Right hindlimb (tissue), 1 donor: ENCODE results near the gene MRPL34.
A peak's percentile ranks its signal among the peaks of the same experiment; 100 is the strongest.
"Not testable (repeated sequence)": the region's sequence is repeated elsewhere in the genome, so short reads cannot be mapped to it uniquely, and the experiment has no call there.

Experiments
- DNase-seq: peaks from one replicate; pipeline ENCODE4 v3.0.0-alpha.2; 2018

MRPL34 gene

DNA sequence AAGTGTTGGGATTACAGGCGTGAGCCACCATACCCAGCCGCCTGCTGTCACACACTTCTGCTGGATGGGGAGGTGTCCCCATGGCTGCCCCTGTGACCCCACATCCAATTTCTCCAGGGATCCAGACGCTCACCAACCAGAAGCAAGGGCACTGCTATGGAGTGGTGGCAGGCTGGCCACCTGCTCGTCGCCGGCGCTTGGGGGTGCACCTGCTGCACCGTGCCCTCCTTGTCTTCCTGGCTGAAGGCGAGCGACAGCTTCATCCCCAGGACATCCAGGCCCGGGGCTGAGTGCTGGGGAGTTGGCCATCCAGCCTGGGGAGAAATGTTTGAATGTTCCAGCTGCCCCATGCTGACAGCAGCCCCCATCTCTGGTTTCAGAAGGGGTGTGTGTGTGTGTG lies 19.4 kb upstream of the MRPL34 start:
- no peak for DNase-seq

DNA sequence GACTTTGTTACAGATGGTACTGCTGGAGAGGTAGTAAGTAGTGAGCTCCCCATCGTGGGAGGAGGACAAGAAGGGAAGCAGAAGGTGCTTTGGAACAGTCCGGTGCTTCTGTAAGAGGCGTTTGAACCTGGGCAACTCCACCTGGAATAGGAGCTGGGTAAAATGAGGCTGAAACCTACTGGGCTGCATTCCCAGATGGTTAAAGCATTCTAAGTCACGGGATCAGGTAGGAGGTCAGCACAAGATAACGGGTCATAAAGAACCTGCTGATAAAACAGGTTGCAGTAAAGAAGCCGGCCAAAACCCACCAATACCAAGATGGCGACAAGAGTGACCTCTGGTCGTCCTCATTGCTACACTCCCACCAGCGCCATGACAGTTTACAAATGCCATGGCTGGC lies 18.9 kb upstream of the MRPL34 start:
- DNase-seq: no peak

DNA sequence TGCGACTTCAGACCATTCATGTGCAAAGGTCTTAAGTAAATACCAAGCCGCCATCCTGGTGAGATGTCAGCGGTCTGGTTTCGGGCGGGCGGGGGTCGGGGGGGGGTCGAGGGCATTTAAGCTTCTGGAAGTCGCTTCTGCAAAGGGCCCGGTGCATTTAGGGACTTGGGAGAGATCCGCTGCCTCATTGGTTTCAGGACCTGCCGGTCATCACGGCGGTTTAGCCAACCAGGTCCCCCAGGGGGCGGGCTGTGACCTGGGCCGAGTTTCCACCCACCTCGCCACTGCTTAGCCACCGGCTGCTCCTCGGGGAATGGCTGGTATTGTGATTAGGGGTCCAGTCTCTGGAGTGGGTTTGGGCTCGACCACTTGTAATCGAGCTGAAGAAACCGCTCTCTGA lies 16.2 kb upstream of the MRPL34 start:
- DNase-seq: peak; percentile 68

DNA sequence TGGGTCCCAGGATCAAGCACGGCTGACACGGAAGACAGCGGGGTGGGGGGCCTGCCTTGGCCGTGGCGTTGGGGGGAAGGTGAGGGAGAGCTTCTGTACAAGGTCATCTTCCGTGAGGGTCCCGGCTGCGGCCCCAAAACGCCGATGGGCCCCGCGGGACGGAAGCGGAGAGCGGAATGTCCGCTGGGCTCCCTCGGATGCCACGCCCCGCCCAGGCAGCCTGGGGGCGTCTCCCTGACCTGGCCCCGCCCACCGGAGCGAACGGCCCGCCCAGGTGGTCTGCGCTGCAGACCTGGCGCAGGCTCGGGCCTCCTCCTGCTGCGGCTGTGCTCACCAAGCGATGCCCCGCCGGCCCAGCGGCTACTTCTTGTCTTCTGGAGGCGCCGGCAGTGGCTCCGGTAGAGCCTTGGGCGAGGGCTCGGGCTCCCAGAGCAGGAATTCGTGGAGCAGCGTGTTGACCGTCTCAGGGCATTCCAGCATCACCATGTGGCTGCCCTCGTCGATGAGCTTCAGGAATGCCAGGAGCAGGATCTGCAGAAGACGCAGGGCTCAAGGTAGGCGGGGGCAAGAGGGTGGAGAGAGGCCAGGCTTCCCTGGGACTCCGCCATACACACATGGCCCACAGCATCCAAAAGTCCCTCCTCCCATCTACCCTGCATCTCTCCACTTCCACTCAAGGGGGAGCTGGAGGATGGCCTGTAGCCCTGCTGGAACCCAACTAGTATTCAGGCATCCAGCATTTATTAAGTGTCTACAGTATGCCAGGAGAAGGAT lies 13.2 kb upstream of the MRPL34 start:
- DNase-seq: peak; percentile 87

DNA sequence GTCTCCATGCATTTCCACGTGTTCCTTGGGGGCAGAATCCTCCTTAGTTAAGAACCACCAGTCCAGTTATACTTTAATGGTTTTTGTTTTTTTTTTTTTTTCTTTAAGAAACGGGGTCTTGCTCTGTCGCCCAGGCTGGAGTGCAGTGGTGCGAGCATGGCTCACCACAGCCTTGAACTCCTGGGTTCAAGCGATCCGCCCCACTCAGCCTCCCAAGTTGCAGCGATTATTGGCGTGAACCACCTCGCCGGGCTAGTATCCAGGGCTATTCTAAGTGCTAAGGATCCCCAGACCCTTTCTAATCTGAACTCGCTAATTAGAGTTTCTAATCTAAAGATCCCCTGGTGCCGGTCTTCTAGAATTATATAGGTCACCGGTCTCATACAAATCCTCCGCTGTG lies 12.1 kb upstream of the MRPL34 start:
- DNase-seq: no peak

DNA sequence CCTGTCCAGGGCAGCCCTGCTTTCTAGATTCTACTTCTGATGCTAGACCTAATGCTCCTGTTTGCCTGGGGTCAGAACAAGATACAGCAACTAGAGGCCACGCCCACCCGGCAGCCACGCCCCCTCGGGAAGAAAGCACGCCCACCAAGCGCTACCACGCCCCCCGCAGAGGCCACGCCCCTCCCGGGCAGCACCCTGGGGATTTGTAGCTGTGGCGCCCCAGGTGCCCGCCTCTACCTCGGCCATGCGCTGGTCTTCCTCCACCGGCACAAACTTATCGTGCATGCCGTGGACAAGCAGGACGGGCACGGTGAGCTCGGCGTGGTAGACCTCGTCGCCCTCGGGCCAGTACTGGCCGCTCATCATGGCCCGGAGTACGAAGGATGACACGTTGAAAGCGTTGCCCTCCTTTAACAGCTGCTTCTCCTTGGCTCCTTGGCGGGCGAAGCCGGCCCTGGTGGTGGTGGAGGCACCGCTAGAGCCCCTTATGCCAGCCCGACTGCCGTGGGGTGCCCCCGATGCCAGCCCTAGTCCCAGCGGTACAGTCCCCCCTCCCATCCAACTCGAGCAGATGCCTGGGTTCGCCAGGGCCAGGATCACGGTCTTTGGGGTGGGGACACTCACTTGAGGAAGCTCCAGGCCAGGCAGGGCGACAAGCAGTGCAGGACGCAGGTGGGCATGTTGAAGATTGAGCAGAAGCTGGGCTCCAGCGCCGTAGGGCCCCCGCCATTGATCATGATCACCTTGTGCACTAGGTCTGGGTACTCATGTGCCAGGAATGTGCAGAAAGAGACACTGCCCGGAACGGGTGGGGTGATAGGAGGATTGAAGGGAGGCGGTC lies 11.4 kb upstream of the MRPL34 start:
- DNase-seq: no peak

DNA sequence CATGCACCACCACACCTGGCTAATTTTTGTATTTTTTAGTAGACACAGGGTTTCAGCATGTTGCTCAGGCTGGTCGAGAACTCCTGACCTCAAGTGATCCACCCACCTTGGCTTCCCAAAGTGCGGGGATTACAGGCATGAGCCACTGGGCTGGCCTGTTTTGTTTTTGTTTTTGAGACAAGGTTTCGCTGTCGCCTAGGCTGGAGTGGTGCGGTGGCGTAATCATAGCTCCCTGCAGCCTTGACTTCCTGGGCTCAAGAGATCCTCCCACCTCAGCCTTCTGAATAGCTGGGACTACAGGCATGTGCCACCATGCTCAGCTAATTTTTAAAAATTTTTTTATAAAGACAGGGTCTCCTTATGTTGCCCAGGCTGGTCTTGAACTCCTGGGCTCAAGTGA lies 10.1 kb upstream of the MRPL34 start:
- not testable (repeated sequence) for DNase-seq

DNA sequence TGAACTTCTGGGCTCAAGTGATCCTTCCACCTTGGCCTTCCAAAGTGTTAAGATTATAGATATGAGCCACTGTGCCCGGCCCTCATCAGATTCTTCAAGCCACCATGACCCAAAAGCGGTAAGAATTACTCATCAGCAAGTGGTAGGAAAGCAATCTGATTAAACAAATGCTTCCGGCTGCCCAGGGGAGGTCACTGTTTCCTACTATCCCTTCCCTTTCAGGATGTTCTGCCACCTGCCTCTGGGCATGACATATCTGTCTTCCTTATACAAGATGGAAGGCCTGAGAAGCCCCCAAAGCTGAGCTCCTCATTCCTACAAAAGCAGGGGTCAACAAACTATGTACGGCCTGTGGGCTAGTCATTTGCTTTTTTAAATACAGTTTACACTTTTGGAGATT lies 9.4 kb upstream of the MRPL34 start:
- DNase-seq: no peak

DNA sequence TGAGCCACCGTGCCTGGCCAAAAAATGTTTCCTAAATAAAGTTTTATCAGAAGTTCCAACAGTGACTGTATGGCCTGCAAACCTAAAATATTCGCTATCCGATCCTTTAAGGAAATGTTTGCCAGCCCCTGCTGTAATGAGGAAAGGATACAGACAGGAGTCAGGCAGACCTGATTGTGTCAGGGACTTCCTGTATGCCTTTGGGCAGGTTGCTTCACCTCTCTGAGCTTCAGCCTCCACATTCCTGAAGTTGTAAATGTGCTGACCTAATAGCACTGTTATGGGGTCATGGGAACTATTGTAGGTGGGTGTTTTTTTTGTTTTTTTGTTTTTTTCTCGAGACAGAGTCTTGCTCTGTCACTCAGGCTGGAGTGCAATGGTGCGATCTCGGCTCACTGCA lies 8.7 kb upstream of the MRPL34 start:
- no peak for DNase-seq

DNA sequence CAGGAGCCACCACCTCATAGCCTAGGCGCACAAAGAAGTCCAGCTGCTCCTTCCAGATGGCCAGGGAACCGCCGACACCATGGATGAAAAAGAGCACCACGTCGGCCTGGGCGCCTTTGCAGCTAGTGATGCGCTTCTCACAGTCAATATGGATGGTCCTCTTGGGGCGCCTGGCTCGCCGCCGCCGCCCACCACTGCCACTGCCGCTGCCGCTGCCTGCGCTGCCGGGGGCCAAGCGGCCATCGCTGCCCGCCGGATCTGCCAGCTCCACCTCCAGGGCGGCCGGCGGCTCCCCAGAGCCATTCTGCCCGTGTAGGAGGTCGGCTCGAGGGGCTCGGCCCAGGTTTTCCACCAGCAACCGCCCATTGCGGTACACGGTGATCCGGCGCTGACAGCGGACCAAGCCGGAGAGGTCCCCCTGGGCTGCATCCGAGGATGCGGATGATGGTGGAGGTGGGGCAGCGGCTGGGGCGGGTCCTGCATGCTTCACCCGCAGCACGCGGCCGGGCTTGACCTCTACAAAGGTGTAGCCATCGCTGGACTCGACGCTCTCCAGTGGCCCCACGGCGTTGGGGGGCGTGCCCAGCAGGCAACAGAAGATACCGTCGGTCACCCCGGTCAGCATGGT lies 4.6 kb upstream of the MRPL34 start:
- DNase-seq: no peak

DNA sequence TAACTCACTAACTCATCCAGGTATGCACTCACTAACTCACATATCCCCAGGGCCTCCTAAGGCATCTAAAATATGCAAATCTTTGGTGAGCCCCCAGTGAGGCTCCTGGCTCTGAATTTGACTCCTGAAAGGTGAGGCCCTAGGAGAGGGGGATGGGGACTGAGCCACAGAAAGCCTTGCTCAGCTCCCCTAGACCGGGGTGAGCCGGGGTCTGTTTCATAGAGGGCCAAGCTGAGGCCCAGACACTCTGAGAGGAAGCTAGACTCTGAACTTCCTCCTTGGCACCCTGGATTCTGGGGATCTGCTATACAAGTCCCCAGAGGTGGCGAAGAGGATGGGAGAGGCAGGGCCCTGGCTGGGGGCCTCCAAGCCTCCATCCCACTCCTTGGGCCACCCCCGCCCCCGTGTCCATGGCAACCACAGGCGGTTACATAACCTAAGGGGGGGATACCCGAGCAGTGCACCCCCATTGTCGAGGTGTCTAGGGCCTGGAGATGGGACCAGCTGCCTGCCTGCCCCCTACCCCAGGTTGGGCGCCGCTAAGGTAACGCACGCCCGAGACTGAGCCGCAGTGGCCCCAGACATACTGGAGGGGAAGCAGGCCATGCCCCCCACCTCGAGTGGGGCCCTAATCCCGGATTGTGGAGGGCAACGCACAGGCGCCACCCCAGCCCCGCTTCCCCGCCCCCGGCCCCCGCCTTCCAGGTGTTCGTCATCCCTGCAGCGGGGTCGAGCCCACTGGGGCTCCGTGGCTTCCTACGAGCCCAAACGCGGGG lies 3.1 kb upstream of the MRPL34 start:
- DNase-seq: peak; percentile 49

DNA sequence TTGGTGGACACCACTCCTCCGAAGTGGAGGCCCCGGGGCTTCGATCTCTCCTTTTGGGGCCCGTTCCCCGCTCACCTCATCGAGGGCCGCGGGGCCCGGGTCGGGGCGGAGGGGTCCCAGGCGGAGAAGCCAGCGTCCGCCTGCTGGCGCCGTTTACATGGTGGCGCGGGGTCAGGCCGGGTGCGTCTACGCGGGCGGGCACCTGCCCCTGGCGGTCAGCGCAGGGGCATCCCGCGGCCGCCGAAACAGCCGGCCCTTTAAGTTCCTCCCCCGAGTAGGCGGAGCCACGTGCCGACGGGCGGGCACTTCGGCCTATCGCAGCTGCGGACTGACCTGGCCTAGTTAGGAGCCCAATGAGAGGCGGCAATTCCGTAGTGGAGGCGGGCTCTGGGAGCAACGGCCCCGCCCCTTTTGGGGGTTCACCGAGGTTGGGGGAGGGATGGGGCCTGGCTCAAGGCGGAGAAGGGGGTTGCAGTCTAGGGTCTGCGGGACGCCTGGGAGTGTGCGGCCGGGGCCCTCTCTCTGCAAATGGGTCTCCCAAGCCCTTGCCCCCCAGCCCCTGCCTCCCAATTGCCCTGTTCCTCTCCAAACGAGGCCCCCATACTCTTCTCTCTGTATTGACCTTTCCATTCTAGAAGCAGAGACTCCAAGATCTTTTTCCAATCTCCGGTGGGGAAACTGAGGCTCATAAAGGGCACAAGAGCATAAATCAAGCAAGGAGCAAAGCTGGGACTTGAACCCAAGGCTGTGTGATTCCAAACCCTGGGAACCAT lies 2.3 kb upstream of the MRPL34 start, which contains the start of gene ABHD8:
ABHD8 (minus strand) TSS at position 259 of the 773 bp plus-strand sequence. CDS start 1,809 bp downstream, outside the sequence.
- DNase-seq: peak; percentile 98

DNA sequence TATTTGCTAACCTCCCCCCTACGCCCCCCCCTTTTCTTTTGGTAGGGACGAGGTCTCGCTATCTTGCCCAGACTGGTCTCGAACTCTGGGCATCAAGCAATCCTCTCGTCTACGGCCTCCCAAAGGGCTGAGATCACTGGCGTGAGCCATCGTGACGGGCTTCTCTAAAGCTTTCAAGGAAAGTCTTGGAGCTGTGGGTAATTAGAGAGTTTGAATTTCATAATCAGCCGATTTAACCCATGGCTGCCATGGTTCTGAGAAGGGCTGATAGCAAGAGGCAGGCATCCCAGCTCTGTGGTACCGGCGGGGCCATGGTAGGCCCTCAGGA lies 1.8 kb upstream of the MRPL34 start:
- no peak for DNase-seq

DNA sequence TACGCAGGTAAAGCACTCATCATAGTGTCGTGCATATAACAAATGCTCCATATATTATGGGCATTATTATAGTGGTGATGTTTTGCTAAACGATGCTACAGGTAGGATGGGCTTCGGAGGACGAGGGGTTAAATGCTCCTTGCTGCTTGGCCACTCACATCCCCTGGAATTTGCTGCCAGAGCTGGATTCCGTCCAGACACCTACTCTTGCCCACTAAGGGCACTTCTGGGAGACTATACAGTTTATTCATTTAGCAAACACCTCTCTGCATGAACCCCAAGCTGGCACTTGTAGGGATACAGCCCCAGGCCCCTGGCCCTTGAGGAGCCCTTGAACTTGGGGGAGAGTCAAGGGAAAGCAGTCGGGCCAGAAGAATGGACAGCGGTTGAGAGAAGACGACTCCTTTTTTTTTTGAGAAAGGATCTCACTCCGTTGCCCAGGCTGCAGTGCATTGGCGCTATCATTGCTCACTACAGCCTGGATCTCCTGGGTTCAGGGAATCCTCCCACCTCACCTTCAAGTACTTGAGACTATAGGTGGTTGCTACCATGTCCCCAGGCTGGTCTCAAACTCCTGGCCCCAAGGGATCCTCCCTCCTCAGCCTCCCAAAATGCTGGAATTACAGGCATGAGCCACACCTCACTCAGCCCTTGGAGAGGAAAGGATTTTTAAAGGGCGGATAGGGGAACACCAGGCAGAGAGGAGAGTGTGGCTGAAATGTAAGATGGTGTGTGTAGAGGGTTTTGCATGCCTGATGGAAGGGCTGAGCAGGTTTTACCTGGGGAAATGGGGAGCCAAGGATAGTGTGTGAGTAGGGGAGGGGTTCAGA lies 1.1 kb upstream of the MRPL34 start:
- DNase-seq: no peak

DNA sequence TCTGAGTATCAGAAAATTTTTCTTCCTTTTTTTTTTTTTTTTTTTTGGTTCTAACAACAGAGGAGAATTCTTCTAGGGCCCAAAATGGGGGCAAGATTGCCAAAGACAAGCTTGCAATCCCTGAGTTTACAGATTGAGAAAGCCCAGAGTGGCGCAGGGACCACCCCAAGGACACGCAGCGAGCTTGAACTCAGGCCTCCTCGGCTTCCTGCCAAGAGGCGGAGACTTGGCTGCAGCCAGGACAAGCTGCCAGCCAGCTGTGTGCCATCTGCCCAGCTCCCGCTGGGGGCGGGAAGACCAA lies 506 bp upstream of the MRPL34 start:
- DNase-seq: no peak

DNA sequence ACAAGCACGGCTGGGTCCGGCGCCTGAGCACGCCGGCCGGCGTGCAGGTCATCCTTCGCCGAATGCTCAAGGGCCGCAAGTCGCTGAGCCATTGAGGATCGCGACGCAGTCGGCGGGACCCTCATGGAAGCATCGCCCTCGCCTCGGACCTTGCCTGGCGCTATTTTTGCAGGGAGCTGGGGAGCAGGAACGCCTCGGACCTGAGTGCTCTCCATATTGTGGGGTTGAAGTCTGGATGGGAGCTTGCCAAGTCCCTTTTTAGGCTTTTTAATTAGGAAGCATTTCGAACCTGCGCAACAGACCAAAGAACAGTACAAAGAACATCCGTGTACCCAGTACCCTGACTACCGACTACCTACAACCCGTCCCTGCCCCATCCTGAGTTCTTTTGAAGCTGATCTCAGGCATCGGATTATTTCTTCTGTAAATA lies 628 bp downstream of the MRPL34 start:
- no peak for DNase-seq

DNA sequence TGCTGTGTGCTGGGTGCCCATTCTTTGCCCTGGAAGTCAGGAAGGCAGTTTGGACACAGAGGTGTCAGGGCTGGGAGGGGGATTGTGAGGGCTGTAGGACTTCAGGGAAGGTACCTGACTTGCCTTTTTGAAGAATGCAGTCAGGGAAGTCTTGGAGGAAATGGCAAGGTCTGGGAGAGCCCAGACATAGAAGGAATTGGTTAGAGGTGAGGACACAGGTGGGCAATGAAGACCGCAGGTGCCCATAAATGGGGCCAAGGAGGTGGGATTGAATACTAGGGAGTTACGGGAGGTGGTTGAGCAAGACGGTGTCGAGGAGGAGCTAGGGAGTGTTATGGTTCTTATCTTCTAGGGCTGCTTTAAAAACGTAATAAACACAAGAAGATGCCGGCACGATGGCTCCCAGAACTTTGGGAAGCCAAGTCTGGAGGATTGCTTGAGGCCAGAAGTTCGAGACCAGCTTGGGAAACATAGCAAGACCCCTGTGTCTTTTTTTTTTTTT lies 2.3 kb downstream of the MRPL34 start:
- no peak for DNase-seq

DNA sequence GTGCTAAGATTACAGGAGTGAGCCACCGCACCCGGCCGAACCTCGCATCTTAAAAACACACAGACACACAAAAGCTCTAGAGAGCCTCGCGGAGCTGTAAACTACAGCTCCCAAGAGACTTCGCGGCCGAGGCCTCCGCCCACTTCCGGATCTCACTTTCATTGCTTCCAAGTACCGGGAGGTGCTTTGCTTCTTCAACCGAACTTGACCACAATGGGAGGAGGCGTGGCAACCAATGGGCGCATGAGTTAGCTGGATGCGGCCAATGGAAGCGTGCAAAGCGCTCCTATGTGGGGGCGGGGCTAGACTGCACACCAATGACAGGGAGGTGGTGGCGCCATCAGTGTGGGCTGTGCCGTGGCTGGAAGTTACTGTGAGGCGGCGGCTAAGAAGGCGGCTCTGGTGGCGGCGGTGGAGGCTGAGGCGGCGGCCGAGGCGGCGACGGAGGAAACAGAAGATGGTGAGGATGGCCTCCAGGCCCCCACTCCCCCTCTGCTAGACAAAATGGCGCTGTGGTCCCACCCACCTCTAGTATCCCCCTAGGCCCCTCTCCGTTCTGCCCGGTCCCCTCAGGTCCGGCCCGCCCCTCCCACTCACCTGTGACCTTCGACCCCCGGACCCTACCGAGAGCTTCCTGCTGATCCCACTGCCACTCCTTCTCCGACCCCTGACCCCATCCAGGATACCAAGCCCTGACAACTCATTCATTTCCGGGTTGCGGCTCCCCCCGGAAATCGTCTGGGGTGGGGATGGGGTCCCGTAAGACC lies 3.7 kb downstream of the MRPL34 start, which contains the start of gene DDA1:
DDA1 (plus strand) TSS at position 366 of the 767 bp plus-strand sequence; CDS start at position 458, 92 bp downstream.
- DNase-seq: peak; percentile 100

DNA sequence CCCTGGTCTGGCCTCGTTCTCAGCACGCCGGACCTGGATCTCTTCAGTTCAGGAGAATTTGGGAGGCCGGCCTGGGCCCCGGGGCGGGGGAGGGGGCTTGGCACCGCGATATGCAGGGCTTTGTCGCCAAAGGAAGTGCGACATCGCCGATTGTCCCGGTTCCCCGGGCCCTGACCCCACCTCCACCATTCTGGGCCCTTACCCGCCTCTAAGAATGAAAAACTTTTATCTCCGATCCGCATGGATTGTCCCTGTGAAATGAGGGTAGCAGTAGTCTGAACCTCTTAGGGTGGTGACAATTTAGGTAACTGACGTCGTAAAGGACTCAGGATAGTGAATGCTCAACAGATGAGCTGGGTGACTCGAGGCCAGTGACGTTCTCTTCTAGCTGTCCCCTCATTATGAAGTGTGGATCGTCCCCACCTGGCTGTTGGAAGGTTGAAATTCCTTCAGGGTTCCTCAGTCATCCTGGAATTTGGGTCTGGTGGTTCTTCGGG lies 4.3 kb downstream of the MRPL34 start:
- no peak for DNase-seq
